Measurements from ENCODE around the gene COL8A1.

- TF ChIP-seq EZH2 (IDR thresholded peaks at IDR 0.05; ENCODE audit: borderline replicate concordance, low read length) (no peak), CTCF (conservative IDR thresholded peaks at IDR 0.05 in 1 of 2, IDR thresholded peaks at IDR 0.05 in 1 of 2; ENCODE audit: extremely low read depth in 1 of 2, insufficient read depth in 1 of 2, low read depth in 1 of 2, low read length in 2 of 2) (peak; percentile 79 to 82)
Observed at GRCh38 chr3:99789011-99789721, 150.8 kb downstream of the COL8A1 start.
